ENCODE data around the gene CELF2.
"Not testable (repeated sequence)": the region's sequence is repeated elsewhere in the genome, so short reads cannot be mapped to it uniquely, and the experiment has no call there.

Gene CELF2

GRCh38 chr10:11168423-11169090, 150.9 kb downstream of the CELF2 start:
- DNase-seq (ENCODE audit: low read depth in 2 of 2, low spot score in 1 of 2): no peak

GRCh38 chr10:11169976-11170375, 152.3 kb downstream of the CELF2 start:
- no peak for DNase-seq (ENCODE audit: low read depth in 2 of 2, low spot score in 1 of 2)

GRCh38 chr10:11170574-11170973, 152.9 kb downstream of the CELF2 start:
- DNase-seq (ENCODE audit: low read depth in 2 of 2, low spot score in 1 of 2): no peak

DNA sequence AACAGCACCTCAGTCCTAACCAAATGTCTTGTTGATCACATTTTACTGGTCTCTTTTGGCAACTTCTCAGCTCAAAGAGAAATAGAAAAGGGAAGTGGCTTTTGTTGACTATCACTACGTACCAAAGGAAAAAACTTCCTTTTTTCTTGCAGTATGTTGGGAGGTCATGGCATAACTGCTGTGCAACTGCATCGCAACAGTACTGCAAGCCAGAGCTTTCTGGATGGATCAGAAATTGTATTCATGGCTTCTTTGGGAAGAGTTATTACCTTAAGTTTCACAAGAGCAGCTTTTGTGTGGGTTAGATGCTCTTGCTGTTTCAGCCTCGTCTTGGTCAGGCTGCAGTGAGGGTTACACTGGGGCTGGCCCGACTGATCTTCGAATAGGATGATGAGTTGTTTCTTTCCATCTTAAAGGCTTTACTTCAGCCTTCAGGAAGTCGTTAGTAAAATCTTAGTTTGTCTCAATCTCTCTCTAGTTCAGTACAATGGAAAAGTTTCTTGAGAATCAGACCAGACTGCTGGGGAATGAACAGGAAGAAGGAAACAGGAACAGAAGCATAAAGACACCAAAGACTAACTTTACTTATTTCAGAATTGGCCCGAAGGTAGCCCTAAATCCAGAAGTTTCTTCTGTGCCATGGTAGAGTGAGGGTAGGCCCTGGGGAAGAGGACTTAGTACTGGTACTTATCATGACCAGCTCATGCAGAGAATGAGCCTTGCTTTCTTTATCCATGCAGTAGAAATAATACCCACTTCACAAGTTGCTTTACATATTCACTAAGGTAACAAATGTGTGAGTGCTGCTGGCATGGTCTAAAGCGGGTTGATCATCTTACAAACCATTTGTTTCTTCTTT, 153.6 kb downstream of the CELF2 start:
- DNase-seq (ENCODE audit: low read depth in 2 of 2, low spot score in 1 of 2): no peak

- DNase-seq (ENCODE audit: low read depth in 2 of 2, low spot score in 1 of 2): no peak
Observed at GRCh38 chr10:11173042-11173441, 155.4 kb downstream of the CELF2 start.

DNA sequence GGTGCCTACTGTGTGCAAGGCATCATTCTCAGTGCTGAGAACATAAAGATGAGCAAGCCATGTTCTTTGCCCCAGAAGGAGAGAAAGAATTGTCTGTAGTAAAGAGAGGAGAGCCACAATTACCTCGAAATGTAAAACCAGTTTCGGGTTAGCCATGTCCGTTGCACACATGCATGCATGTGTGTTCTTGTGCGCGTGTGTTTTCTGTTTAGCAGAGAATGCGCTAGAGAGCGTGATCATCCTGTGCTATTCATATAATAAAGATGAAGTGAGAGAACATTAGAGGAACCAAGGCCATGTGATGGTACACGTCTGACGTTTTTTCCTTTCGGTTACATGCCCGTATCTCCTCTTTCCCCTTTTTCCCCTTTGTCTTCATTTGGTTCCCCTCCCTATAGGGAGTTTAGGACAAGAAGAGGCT, 158.2 kb downstream of the CELF2 start:
- DNase-seq (ENCODE audit: low read depth in 2 of 2, low spot score in 1 of 2): no peak

- DNase-seq (ENCODE audit: low read depth in 2 of 2, low spot score in 1 of 2): no peak
Observed at GRCh38 chr10:11176746-11177145, 159.1 kb downstream of the CELF2 start.

GRCh38 chr10:11177381-11177780, 159.7 kb downstream of the CELF2 start:
- DNase-seq (ENCODE audit: low read depth in 2 of 2, low spot score in 1 of 2): no peak

DNA sequence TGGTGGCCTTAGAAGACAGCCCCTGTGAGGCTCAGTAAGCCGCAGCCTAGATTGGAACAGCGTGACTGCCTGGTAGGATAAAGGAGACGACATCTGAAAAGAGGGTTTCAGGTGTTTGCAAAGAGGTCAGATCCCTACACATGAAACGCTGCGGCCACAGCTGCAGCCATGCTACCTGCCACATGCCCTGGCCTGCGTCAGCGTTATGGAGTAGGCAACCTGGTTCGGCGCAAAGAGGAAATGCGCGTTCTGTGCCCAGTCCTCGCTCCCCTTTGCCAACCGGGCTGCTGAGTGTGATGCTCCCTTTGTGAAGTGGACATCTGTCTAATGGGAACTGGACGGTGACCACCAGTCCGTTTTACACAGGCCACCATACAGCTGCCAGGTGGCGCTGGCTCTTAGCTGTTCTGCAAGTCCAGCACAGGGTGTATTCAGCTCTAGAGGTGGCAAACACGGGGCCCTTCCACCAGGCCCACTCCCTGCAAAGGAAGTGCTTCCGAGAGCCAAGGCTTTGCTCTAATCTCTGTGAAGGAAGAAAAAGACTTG, 160.3 kb downstream of the CELF2 start:
- no peak for DNase-seq (ENCODE audit: low read depth in 2 of 2, low spot score in 1 of 2)

DNA sequence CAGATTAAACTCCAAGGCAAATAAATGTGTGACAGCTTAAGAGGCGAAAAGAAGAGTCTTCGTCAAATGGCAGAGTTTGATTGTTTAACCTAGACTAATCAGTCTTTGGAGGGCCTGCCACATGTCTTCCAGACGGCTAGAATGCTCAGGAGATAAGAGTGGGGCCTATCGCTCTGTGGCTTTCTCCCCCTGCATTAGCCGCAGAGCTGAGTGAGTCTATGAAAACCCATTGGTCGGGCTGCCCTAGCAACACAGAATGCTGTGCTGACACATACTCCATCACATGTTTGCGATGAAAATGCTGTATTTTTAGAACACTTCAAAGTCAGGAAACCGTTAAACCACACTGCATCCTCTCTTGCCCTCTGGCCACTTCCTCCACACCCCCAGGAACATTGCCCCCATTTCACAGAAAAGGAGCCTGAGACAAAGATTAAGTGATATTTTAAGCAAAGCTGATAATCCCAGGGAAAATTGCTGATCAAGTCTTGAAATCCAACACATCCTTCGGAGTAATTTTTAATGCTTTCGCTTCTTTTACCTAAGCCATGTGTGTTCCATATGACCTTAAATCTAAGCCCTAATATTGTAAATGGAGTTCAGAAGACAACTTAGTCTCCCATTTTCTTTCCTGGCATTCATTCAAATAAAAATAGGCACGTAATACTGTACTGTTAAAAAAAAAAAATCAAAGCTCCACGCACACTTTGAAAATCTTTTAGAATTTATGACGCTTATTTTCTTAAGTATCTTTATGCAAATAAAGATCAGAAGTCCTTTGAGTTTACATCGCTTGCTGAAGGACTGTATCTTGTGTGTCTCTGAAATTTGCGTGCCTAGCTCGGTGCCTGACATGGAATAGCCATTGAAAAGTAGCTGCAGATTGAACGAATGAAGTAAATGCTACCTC, 161.2 kb downstream of the CELF2 start:
- peak; percentile 60 to 76 for DNase-seq (ENCODE audit: low read depth in 2 of 2, low spot score in 1 of 2)

DNA sequence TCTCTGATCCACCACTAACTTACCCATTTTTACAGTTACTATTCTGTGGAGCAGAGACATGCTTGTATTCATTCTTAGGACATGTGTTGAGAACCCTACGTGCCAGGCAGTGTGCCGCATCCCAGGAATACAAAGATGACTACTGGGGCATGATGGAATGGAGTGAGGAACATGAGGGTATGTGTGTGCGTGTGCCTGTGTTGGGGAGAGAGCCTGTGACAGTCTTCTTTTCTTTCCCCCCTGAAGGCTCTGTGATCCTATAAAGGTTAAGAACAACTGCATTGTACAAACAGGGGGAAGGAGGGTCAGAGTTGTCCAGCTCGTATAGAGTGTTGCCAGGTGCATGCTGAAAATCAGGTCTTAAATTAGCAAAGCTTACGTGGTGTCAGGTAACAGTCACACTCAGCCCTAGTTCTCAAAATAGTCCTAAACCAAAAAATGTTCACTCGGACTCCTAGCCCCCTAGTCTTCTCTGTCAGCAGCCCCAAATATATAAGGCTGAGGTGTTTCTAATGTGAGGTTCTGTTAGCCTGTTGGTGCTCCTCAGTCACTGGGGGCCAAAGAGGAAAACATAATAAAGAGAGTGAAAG, 161.9 kb downstream of the CELF2 start:
- DNase-seq (ENCODE audit: low read depth in 2 of 2, low spot score in 1 of 2): no peak

DNA sequence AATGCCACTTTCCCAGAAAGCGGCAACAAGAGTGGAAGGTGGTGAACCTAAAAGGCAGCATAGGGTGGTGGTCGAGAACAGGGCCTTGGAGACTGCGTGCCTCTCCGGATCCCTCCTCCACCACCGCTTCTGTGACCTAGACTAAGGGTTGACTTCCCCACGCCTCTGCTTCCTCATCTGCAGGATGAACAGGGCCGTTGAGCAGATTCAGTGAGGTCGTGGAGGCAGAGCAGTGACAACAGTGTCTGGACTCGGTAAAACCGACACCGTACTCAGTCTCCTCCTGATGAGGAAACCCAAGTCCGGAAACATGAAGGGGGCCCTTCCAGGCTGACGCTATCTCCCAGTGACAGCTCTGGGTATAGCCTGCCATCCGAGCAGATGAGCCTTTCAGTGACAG, 162.6 kb downstream of the CELF2 start:
- DNase-seq (ENCODE audit: low read depth in 2 of 2, low spot score in 1 of 2): peak in 1 of 2 donors; percentile 33

GRCh38 chr10:11181978-11182377, 164.3 kb downstream of the CELF2 start:
- no peak for DNase-seq (ENCODE audit: low read depth in 2 of 2, low spot score in 1 of 2)

GRCh38 chr10:11183015-11183414, 165.3 kb downstream of the CELF2 start:
- no peak for DNase-seq (ENCODE audit: low read depth in 2 of 2, low spot score in 1 of 2)

GRCh38 chr10:11184093-11184492, 166.4 kb downstream of the CELF2 start:
- DNase-seq (ENCODE audit: low read depth in 2 of 2, low spot score in 1 of 2): no peak

DNA sequence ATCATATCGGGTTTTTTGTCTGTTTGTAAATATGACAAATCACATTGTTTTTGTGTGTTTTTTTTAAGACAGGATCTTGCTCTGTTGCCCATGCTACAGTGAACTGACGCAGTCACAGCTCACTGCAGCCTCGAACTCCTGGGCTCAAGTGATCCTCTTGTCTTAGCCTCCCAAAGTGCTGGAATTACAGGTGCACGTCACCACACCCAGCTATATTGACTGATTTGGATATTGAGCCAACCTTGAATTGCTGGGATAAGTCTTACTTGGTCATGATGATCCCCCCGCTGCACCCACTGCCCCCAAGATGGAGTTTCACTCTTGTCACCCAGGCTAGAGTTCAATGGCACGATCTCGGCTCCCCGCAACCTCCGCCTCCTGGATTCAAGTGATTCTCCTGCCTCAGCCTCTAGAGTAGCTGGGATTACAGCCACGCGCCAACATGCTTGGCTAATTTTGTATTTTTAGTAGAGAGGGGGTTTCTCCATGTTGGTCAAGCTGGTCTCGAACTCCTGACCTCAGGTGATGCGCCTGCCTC, 167.5 kb downstream of the CELF2 start:
- DNase-seq (ENCODE audit: low read depth in 2 of 2, low spot score in 1 of 2): not testable (repeated sequence)

- no peak for DNase-seq (ENCODE audit: low read depth in 2 of 2, low spot score in 1 of 2)
Observed at GRCh38 chr10:11186374-11186773, 168.7 kb downstream of the CELF2 start.

DNA sequence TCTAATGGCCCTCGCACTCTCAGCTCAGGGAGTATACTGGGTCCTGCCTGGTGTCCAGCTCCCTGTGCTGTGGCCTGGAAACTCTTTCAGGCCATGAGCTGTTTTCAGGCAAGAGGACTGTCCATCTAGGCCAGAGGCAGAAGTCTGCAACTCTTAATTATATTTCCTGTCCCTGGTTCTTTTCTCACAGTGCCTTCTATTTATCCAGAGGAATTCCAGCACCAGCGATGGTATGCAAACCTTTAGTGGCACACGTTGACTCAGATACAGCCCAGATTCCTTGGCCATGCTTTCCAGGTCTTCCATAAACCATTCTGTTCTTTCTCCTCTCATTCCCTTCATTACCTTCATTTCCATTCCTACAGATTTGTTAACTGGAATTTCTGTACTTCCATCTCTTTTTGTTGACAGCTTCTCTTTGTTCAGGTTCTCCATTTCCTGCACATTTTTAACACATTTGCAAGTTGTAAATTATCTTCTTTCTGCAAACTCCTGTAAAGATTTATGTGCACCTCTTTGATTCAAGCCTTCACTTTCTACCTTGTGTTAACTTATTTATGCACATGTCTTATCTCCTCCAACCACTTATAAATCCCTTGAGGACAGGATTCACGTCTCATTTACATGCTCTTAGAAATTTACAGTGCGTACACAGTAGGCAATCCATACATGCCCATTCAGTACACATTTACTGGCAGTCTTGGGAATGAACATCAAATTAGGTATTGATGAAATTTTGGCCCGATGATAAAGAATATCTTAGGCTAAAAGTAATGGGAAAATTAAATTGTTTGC, 172.1 kb downstream of the CELF2 start:
- no peak for DNase-seq (ENCODE audit: low read depth in 2 of 2, low spot score in 1 of 2)

DNA sequence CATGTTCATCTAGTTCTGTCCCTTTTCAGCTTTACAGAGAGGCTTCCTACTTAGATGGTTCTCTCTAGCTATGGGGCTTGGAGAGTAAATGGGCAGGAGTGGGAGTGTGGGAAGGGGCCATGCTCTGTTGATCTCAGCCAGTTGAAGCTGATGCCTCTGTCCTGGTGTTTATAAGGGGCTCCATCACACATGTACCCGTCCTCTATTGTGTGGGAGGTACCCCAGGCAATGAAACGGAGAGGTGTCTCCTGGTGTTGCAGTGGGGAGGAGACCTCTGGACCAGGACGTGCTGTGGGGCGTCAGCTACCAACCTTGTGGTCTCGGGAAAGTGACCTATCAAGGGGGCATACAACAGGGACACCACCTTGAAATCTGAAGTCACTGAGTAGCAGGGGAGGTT, 173.5 kb downstream of the CELF2 start:
- DNase-seq (ENCODE audit: low read depth in 2 of 2, low spot score in 1 of 2): no peak

DNA sequence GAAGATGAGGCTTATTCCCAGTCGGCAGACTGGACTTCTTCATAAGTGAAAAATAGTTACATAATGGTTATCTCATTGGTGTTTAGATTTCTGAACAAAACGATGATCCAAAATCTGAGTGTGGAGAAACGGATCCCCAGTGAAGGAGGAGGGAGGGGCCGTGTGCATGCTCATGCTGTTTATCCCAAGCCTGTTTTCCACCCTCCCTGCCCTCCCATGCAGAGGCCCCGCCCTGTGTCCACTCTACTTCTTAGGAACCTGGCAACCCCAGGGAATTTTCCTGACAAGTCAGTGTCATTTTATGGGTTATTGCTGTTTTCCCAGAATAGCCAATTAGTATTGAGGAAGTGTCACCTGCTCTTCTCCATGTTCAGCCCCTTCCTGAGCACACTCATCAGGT, 174.0 kb downstream of the CELF2 start:
- no peak for DNase-seq (ENCODE audit: low read depth in 2 of 2, low spot score in 1 of 2)
